IMR-90 (cell line): ENCODE measurements around the gene CDK14. TPM values are rescaled to one million over a fixed set of nuclear protein-coding genes. Genes with fewer than 3 reads are reported as not detected.

Source experiments
- ATAC-seq: fragments of 200-7000 bp; cut with Tn5 transposase; 2 replicates; pipeline ENCODE4 v1.9.1; 2020; ENCODE audit warnings: low read depth, mild to moderate bottlenecking, moderate library complexity
- BruUV-seq: library from RNA; stranded (reverse); fragments of 400-500 nt; replicated peaks from 2 replicates; lab custom pipeline; 2021; lab: Mats Ljungman, UMichigan
- CTCF ChIA-PET: fragments of 300-600 bp; formaldehyde crosslinking; extraction: SDS; loops from one replicate; lab custom pipeline; 2021; ENCODE audit warnings: antibody characterized with exemption; lab: Yijun Ruan, JAX
- POLR2A ChIA-PET: fragments of 300-600 bp; sonication (Branson Sonifier 250); formaldehyde crosslinking; loops from one replicate; lab custom pipeline; 2022; ENCODE audit warnings: antibody characterized with exemption; ENCODE audit not compliant: unreplicated experiment; lab: Charles Lee
- DNase-seq: peaks from one replicate; pipeline ENCODE4 v3.0.0; 2013
- H2AFZ ChIP-seq: replicated peaks from 2 replicates; pipeline ENCODE3; 2013; ENCODE audit warnings: low read length, mild to moderate bottlenecking; ENCODE audit not compliant: poor library complexity
- H2AK5ac ChIP-seq: 2 replicates; pipeline ENCODE4 v1.6.1; 2013; ENCODE audit warnings: low read depth, low read length, inconsistent platforms
- H2AK9ac ChIP-seq: replicated peaks from 2 replicates; pipeline ENCODE3; 2013; ENCODE audit warnings: mild to moderate bottlenecking, low read depth, low read length, moderate library complexity; ENCODE audit not compliant: poor library complexity
- H2BK120ac ChIP-seq: 2 replicates; pipeline ENCODE4 v1.6.1; 2013; ENCODE audit warnings: low read depth, low read length, inconsistent platforms
- H2BK15ac ChIP-seq: 3 replicates; pipeline ENCODE4 v1.6.1; 2013; ENCODE audit warnings: low read depth, low read length, inconsistent platforms
- H2BK20ac ChIP-seq: 2 replicates; pipeline ENCODE4 v1.6.1; 2013; ENCODE audit warnings: low read depth, mild to moderate bottlenecking, inconsistent platforms, low read length, moderate library complexity
- H2BK5ac ChIP-seq: 2 replicates; pipeline ENCODE4 v1.6.1; 2013; ENCODE audit warnings: mild to moderate bottlenecking, low read depth, low read length, inconsistent platforms; ENCODE audit not compliant: poor library complexity, severe bottlenecking
- H3K14ac ChIP-seq: replicated peaks from 2 replicates; pipeline ENCODE4 v1.6.1; 2013; ENCODE audit warnings: low read depth, low read length, inconsistent platforms
- H3K18ac ChIP-seq: 2 replicates; pipeline ENCODE4 v1.6.1; 2013; ENCODE audit warnings: low read depth, low read length, control low read depth
- H3K23ac ChIP-seq: 2 replicates; pipeline ENCODE4 v1.6.1; 2013; ENCODE audit warnings: low read depth, low read length, inconsistent platforms
- H3K27ac ChIP-seq: 2 replicates; pipeline ENCODE4 v1.5.1; 2013; ENCODE audit warnings: mild to moderate bottlenecking, control low read depth, low read length; ENCODE audit not compliant: insufficient read depth
- H3K27me3 ChIP-seq: 2 replicates; pipeline ENCODE4 v1.6.1; 2013; ENCODE audit warnings: low read length; ENCODE audit not compliant: control insufficient read depth, insufficient read depth
- H3K36me3 ChIP-seq: 2 replicates; pipeline ENCODE4 v1.6.1; 2013; ENCODE audit warnings: low read length, mixed read lengths; ENCODE audit not compliant: control insufficient read depth, insufficient read depth
- H3K4ac ChIP-seq: 2 replicates; pipeline ENCODE4 v1.6.1; 2013; ENCODE audit warnings: low read depth, low read length, inconsistent platforms
- H3K4me1 ChIP-seq: 2 replicates; pipeline ENCODE4 v1.6.1; 2013; ENCODE audit warnings: low read length, mixed read lengths; ENCODE audit not compliant: control insufficient read depth, insufficient read depth
- H3K4me2 ChIP-seq: 2 replicates; pipeline ENCODE4 v1.6.1; 2013; ENCODE audit warnings: low read depth, mild to moderate bottlenecking, control low read depth, low read length, moderate library complexity
- H3K4me3 ChIP-seq: 2 replicates; pipeline ENCODE4 v1.5.1; 2013; ENCODE audit warnings: low read depth, mild to moderate bottlenecking, control low read depth, low read length, moderate library complexity; ENCODE audit not compliant: insufficient read depth
- H3K56ac ChIP-seq: 2 replicates; pipeline ENCODE4 v1.6.1; 2013; ENCODE audit warnings: low read length, inconsistent platforms; ENCODE audit not compliant: insufficient read depth; ENCODE audit errors: extremely low read depth
- H3K79me1 ChIP-seq, 2 experiments: 2 replicates each; pipeline ENCODE4 v1.6.1; 2013; ENCODE audit warnings: low read length in 2 of 2, inconsistent platforms in 1 of 2, low read depth in 1 of 2
- H3K9ac ChIP-seq: 2 replicates; pipeline ENCODE4 v1.6.1; 2013; ENCODE audit warnings: low read depth, low read length, control low read depth
- H3K9me1 ChIP-seq: 2 replicates; pipeline ENCODE4 v1.6.1; 2013; ENCODE audit warnings: low read length, inconsistent platforms; ENCODE audit not compliant: insufficient read depth
- H3K9me3 ChIP-seq: 2 replicates; pipeline ENCODE4 v1.6.1; 2013; ENCODE audit warnings: low read length; ENCODE audit not compliant: control insufficient read depth, insufficient read depth
- H4K20me1 ChIP-seq: 2 replicates; pipeline ENCODE4 v1.6.1; 2013; ENCODE audit warnings: low read length, inconsistent platforms; ENCODE audit not compliant: insufficient read depth
- H4K5ac ChIP-seq: 2 replicates; pipeline ENCODE4 v1.6.1; 2013; ENCODE audit warnings: mild to moderate bottlenecking, low read depth, low read length, control low read depth
- H4K8ac ChIP-seq, 2 experiments: 2 replicates each; pipeline ENCODE4 v1.6.1; 2013; ENCODE audit warnings: low read depth in 2 of 2, low read length in 2 of 2, control low read depth in 1 of 2, inconsistent platforms in 1 of 2
- H4K91ac ChIP-seq: 2 replicates; pipeline ENCODE4 v1.6.1; 2013; ENCODE audit warnings: low read depth, low read length, inconsistent platforms; ENCODE audit not compliant: insufficient read depth
- CEBPB ChIP-seq: IDR thresholded peaks from 2 replicates; pipeline ENCODE4 v1.6.1; 2012; ENCODE audit warnings: low read depth, low read length, improper control_type of control experiment
- FOS ChIP-seq: fragments of 150-350 bp; IDR thresholded peaks from 2 replicates; pipeline ENCODE4 v1.6.1; 2016; ENCODE audit warnings: low read depth, low read length
- MAZ ChIP-seq: IDR thresholded peaks from 2 replicates; pipeline ENCODE4 v1.6.1; 2012; ENCODE audit warnings: low read depth, mild to moderate bottlenecking, low read length, improper control_type of control experiment, moderate library complexity, borderline replicate concordance
- POLR2A ChIP-seq: IDR thresholded peaks from 2 replicates; pipeline ENCODE4 v1.6.1; 2012; ENCODE audit warnings: mild to moderate bottlenecking, low read depth, low read length
- RCOR1 ChIP-seq: IDR thresholded peaks from 2 replicates; pipeline ENCODE4 v1.6.1; 2012; ENCODE audit warnings: mild to moderate bottlenecking, low read length, improper control_type of control experiment; ENCODE audit not compliant: insufficient replicate concordance
- WGBS, 2 experiments: methylation state at CpG; one replicate each; pipeline versions ENCODE4 v1.1.5 to v1.1.7; 2013; ENCODE audit warnings: missing lambda C conversion rate in 2 of 2; ENCODE audit not compliant: insufficient read length in 1 of 2; ENCODE audit errors: extremely low coverage in 2 of 2; 5-methylcytosine and 5-hydroxymethylcytosine counted together
- dilution Hi-C: fragments of 300-500 bp; cut with HindIII; formaldehyde crosslinking; loops from one replicate; pipeline ENCODE4 v1.14.3; 2018; ENCODE audit warnings: low sequenced_read_pairs; ENCODE audit not compliant: unreplicated experiment
- in situ Hi-C: fragments of 300-500 bp; cut with MboI; formaldehyde crosslinking; loops from 3 replicates; pipeline ENCODE4 v1.14.3; 2019; ENCODE audit warnings: low sequenced_read_pairs, inconsistent platforms, mixed read lengths
- intact Hi-C: fragments of 100-400 bp; cut with micrococcal nuclease; formaldehyde crosslinking; loops from 2 replicates; pipeline ENCODE4 v1.10.0; 2022
- polyA plus RNA-seq, 3 experiments: library from polyadenylated mRNA; depleted of rRNA; stranded (reverse); fragments of >200 nt; gene quantifications; 2 replicates each; pipeline ENCODE4 v1.2.3, GENCODE V29; 2012; ENCODE audit warnings: low replicate concordance in 1 of 3
- total RNA-seq: library from RNA; depleted of rRNA; stranded (reverse); fragments of >200 nt; gene quantifications from 2 replicates; pipeline ENCODE4 v1.2.3, GENCODE V29; 2012
- TF ChIP-seq, protein P1 (sequence below): conservative IDR thresholded peaks from 2 replicates; pipeline ENCODE4 v1.5.1; 2012; ENCODE audit warnings: mild to moderate bottlenecking, low read depth, low read length, improper control_type of control experiment

Gene CDK14
- total and polyA plus RNA-seq, 2 of the 4 experiments (the other 2 are of a cell fraction): 10.1 to 29.6 TPM

GRCh38 chr7:90624225-90624911 lies 28.2 kb downstream of the CDK14 start:
- BruUV-seq: no TSS peak
- Histone ChIP-seq H3K4me3 (no peak overlapping the region), H3K27ac (peak overlapping the region; percentile 87), H3K9me3 (no peaks in the 10 kb centered on the region), H3K79me1 (peaks cover 28 to 52% of the 10 kb centered on the region in 2 experiments), H3K18ac (peak overlapping the region; percentile 82), H4K8ac (peak overlapping the region; percentile 17 to 61; a peak in 3 of 4 replicates), H3K9ac (peak overlapping the region; percentile 33; the same call in 1 of the 2 replicates), H2AK5ac (peak overlapping the region; percentile 87), H3K27me3 (no peaks in the 10 kb centered on the region), H2BK15ac (peak overlapping the region; percentile 52), H3K14ac (peak overlapping the region; percentile 69), H4K91ac (0 out of 2 replicates have a peak overlapping the region, but pooled peaks have one; percentile 72), H3K23ac (peak overlapping the region; percentile 49), H2AK9ac (no peak overlapping the region), H3K4ac (peak overlapping the region; percentile 79), H4K5ac (peak overlapping the region; percentile 56), H2AFZ (peak overlapping the region; percentile 2), H2BK5ac (peak overlapping the region; percentile 76), H3K4me1 (peaks cover 15% of the 10 kb centered on the region), H4K20me1 (0 out of 2 replicates have a peak, but pooled peaks cover 2% of the 10 kb centered on the region), H3K4me2 (peak overlapping the region; percentile 83), H3K36me3 (no peaks in the 10 kb centered on the region), H3K56ac (no peak overlapping the region), H2BK20ac (peak overlapping the region; percentile 61), H3K9me1 (peaks cover 10% of the 10 kb centered on the region), H2BK120ac (peak overlapping the region; percentile 78)
- ATAC-seq: peak; percentile 22
- dilution Hi-C loops: no loop called here
- TF ChIP-seq, protein P1, sequence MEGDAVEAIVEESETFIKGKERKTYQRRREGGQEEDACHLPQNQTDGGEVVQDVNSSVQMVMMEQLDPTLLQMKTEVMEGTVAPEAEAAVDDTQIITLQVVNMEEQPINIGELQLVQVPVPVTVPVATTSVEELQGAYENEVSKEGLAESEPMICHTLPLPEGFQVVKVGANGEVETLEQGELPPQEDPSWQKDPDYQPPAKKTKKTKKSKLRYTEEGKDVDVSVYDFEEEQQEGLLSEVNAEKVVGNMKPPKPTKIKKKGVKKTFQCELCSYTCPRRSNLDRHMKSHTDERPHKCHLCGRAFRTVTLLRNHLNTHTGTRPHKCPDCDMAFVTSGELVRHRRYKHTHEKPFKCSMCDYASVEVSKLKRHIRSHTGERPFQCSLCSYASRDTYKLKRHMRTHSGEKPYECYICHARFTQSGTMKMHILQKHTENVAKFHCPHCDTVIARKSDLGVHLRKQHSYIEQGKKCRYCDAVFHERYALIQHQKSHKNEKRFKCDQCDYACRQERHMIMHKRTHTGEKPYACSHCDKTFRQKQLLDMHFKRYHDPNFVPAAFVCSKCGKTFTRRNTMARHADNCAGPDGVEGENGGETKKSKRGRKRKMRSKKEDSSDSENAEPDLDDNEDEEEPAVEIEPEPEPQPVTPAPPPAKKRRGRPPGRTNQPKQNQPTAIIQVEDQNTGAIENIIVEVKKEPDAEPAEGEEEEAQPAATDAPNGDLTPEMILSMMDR: no peak
- TF ChIP-seq FOS (peak; percentile 28; the same call in 1 of the 2 replicates), MAZ (no peak), CEBPB (peak; percentile 71), POLR2A (no peak), RCOR1 (no peak)
- POLR2A ChIA-PET: interaction anchor here (0.6 kb wide), 1 partner anchor 172 kb away, joined by 4 read pairs; no protein-coding TSS in a partner anchor
- peak; percentile 36 for DNase-seq
- CTCF ChIA-PET: interaction anchor here (1.0 to 2.1 kb wide), 2 partner anchors 11 to 410 kb away, joined by 4 to 13 read pairs; no protein-coding TSS in a partner anchor
- 20% methylated on average over 2 of the region's 5 CpGs; no CpG with 5 or more reads in 1 of the 2 experiments for WGBS, 2 experiments
- in situ Hi-C loops: no loop called here
- intact Hi-C loops: no loop called here
